NK-92 treated with Interleukin-12 subunit alpha and Interleukin-12 subunit beta, amount 100 ng/mL, for 24 hours (cell line): Measurements from ENCODE around the gene VASH2.
"Not testable (repeated sequence)": the region's sequence is repeated elsewhere in the genome, so short reads cannot be mapped to it uniquely, and the experiment has no call there.

Experiments
- DNase-seq: peaks from one replicate; lab custom pipeline; 2025; lab: John Stamatoyannopoulos, UW

Gene VASH2

GRCh38 chr1:212950243-212951125, at the start of gene VASH2:
Gene VASH2, plus strand, starts transcription at chr1:212950541. Its CDS starts 1,002 bp downstream, at chr1:212951543.
- DNase-seq, result no peak

- no peak for DNase-seq
Measured at GRCh38 chr1:212901290-212901689, 49.1 kb upstream of the VASH2 start.

- no peak for DNase-seq
Measured at GRCh38 chr1:212902054-212902453, 48.3 kb upstream of the VASH2 start.

- DNase-seq, result no peak
Measured at GRCh38 chr1:212903664-212904063, 46.7 kb upstream of the VASH2 start.

GRCh38 chr1:212908071-212908470, 42.3 kb upstream of the VASH2 start:
- DNase-seq, result not testable (repeated sequence)

- DNase-seq, result no peak
Measured at GRCh38 chr1:212908971-212909370, 41.4 kb upstream of the VASH2 start.

- no peak for DNase-seq
Measured at GRCh38 chr1:212909652-212910063, 40.7 kb upstream of the VASH2 start.

GRCh38 chr1:212910213-212910612, 40.1 kb upstream of the VASH2 start:
- DNase-seq, result not testable (repeated sequence)

GRCh38 chr1:212913638-212914037, 36.7 kb upstream of the VASH2 start:
- DNase-seq, result not testable (repeated sequence)

GRCh38 chr1:212914110-212914509, 36.2 kb upstream of the VASH2 start:
- DNase-seq, result not testable (repeated sequence)

GRCh38 chr1:212914789-212915188, 35.6 kb upstream of the VASH2 start:
- DNase-seq, result no peak

- no peak for DNase-seq
Measured at GRCh38 chr1:212915245-212916091, 34.9 kb upstream of the VASH2 start.

GRCh38 chr1:212916481-212917133, 33.7 kb upstream of the VASH2 start:
- DNase-seq, result no peak

GRCh38 chr1:212917134-212917485, 33.2 kb upstream of the VASH2 start:
- DNase-seq, result no peak

- DNase-seq, result no peak
Measured at GRCh38 chr1:212917858-212918257, 32.5 kb upstream of the VASH2 start.

- no peak for DNase-seq
Measured at GRCh38 chr1:212918824-212919223, 31.5 kb upstream of the VASH2 start.

- no peak for DNase-seq
Measured at GRCh38 chr1:212920246-212920645, 30.1 kb upstream of the VASH2 start.

- no peak for DNase-seq
Measured at GRCh38 chr1:212920896-212921295, 29.4 kb upstream of the VASH2 start.

- no peak for DNase-seq
Measured at GRCh38 chr1:212922016-212922415, 28.3 kb upstream of the VASH2 start.

GRCh38 chr1:212926372-212926771, 24.0 kb upstream of the VASH2 start:
- no peak for DNase-seq

GRCh38 chr1:212928323-212929291, 21.7 kb upstream of the VASH2 start:
- no peak for DNase-seq
